ENCODE results near the gene TSPAN10. TPM values are rescaled to one million over a fixed set of nuclear protein-coding genes. Genes with fewer than 3 reads are reported as not detected.
"Not testable (repeated sequence)": the region's sequence is repeated elsewhere in the genome, so short reads cannot be mapped to it uniquely, and the experiment has no call there.

The TSPAN10 gene
- total RNA-seq, 1 donor from 2014 or later: 0.24 TPM

DNA sequence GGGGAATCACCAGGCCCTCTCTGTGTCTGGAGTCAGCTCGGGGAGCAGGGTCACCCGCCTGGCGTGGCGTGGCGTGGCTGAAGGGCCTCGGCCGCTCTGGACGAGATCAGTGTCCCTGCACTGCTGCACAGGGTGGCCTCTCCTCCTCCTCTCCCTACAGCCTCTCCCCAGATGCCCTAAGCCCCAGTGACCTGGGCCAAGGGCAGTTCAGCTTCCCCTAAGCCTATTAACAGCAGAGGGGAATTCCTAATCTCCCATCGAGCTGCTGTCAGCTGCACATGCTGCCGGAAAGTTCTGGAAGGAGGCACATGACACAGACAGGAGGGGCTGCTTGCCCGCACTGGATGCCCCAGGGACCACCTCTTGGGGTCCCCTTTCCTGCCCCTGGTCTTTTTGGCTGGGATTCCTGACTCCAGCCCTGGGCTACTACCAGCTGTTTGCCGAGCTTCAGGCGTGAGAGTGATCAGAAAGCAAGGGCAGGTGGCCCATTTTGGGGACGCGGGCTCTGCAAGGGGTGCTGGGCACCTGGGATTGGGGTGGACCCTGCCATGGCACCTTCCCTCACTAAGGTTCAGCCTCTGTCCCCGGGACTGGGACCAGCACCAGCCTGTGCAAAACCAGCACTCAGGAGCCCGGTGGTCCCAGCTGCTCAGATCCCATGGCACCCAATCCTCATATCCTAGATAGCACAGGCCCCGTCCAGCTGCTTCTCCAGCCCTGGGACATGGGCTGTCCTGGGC, 18.6 kb downstream of the TSPAN10 start:
- ATAC-seq (ENCODE audit: poor library complexity): no peak

DNA sequence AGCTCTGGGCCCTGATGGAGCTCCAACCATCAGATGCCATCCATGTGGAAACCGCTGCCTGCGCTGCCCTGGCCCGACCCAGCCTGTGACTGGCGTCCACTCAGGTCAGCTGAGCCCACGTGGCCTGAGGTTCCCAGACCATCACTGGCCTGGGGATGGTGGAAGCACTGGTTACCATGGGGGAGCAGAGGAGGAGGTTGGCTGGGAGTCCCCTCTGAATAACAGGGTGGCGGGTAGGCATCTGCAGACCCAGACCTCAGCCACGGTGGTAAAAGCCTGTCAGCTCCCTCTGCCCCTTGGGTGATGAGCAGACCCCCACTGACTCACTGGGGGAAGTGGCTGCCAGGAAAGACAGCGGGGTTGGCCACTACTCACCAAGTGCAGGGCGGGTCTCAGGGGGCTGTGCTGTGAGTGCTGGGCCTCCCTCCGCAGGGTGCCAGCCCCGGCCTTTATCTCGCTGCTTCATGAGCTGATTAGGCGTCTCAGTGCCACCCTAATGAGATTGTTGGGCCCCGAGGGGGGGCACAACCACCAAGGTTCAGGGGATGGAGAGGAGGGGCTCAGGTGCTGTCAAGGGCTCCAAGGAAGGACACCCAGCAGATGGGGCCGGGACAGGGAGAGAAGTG, 19.2 kb downstream of the TSPAN10 start, which contains the start of gene PDE6G:
PDE6G (minus strand) TSS at position 425 of the 626 bp plus-strand sequence. CDS start 3,237 bp downstream, outside the sequence.
- intact Hi-C loops (cut with DNase I): no loop called here
- ATAC-seq (ENCODE audit: poor library complexity) (no peak), DNase-seq (no peak)

More for the DNA sequence above, 18.6 kb downstream of the TSPAN10 start:
- no peak for DNase-seq
- intact Hi-C loops (cut with DNase I): no loop called here

DNA sequence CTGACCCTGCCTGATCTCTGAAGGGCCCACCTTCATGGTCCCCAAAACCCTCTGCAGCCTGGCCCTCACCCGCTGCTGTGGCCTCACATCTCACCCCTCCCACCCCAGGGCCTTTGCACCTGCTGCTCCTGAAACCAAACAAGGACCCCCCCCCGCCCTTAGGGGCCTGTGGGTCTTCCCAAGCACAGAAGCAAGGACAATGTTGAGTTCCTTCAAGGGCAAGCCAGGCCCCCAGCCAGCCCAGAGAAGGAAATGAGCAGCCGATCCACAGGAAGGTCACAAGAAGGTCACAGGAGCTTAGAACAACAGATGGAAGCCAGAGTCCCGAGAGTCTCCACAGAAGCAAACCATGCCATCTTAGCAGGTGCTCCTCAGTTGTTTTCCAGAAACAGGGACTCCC, 19.8 kb downstream of the TSPAN10 start:
- ATAC-seq (ENCODE audit: poor library complexity): no peak
- DNase-seq: no peak
- intact Hi-C loops (cut with DNase I): no loop called here

DNA sequence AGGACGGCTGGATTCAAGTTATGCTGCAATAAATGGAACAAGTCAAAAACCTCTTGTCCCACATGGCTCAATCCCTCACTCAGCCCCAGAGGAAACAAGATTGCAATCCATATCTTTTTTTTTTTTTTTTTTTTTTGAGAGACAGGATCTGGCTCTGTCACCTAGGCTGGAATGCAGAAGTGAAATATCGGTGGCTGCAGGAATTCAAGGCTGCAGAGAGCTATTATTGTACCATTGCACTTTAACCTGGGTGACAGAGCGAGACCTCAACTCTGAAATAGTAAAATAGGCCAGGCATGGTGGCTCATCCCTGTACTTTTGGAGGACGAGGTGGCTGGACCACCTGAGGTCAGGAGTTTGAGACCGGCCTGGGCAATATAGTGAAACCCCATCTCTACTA, 22.0 kb downstream of the TSPAN10 start:
- no peak for ATAC-seq (ENCODE audit: poor library complexity)
- intact Hi-C loops (cut with DNase I): no loop called here
- no peak for DNase-seq

DNA sequence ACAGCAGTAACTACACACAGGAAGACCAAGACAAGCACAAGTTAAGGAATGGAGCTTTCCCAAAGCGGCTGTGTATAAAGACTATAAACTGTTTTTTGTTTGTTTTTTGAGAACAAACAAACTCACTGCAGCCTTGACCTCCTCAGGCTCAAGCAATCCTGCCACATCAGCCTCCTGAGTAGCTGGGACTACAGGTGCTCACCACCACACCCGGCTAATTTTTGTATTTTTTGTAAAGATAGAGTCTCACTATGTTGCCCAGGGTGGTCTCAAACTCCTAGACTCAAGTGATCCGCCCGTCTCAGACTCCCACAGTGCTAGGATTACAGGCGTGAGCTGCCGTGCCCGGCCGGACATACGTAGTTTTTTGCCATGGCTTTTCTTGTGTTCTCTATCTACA, 23.4 kb downstream of the TSPAN10 start:
- intact Hi-C loops (cut with DNase I): no loop called here
- DNase-seq (no peak), ATAC-seq (ENCODE audit: poor library complexity) (no peak)

DNA sequence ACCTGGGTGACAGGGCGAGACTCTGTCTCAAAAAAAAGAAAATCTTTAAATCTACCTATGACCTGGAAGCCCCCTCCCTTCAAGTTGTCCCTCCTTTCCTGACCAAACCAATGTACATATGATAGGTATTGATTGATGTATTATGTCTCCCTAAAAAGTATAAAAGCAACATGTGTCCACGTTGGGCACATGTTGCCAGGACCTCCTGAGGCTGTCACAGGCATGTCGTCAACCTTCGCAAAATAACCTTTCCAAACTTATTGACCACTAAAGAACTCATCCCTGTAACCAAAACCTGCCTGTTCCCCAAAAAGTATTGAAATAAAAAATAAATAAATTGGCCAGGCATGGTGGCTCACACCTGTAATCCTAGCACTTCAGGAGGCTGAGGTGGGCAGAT, 25.0 kb downstream of the TSPAN10 start:
- intact Hi-C loops (cut with DNase I): no loop called here
- no peak for ATAC-seq (ENCODE audit: poor library complexity)
- no peak for DNase-seq

DNA sequence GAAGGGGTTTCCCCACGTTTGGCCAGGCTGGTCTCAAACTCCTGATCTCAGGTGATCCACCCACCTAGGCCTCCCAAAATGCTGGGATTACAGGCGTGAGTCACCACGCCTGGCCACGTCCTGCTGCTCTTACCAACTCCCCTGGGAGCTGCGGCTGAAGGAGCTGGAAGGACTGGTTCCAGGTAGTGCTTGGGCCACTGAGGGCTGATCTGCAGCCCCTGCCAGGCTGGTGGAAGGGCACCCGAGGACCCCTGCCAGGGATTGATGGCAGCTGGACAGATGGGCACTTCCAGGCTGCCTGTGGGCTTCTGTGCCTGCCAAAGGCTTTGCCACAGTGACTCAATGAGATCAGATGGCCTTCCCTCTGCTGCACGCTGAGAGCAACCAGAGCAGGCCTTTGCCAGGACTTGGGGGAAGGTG, 27.1 kb downstream of the TSPAN10 start:
- DNase-seq (no peak), ATAC-seq (ENCODE audit: poor library complexity) (no peak)
- intact Hi-C loops (cut with DNase I): no loop called here

DNA sequence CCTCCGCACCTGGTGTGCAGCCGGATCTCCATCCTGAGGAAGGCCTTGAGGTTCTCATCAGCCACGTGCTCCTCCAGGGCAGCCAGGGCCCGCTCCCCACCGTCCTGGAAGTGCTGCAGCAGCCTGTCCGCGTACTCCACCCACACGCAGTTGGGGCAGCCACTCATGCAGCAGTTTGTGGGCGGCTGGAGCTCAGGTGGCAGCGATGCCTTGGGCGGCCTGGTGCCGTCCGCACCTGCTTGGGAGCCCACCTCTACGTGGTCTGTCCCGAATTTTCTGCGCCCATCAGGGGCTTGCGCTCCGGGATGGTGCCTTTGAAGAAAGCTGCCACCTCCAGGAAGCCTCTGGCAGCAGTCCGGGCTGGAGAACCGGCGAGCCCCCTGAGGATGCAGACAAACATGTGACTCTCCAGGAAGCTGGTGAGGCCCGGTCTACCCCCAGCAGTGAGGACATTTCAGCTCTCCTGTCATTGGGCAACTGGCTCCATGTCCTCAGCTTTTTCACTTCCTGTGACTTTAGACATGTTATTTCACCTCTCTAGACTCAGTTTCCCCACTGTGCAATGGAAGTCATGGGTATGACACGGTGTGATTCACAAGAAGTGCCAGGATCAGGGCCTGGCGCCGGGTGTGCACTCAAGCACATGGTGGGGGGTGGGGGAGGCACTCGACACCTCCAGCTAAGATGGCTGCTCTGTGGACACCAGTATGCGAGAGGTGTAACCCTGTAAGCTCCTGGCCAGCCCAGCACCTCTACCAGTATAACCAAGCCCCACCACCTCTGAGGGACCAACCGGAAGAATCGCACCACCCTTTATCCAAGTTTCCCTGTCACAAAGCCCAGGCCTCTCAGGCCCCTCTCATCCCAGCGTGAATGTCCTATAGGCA, 28.5 kb downstream of the TSPAN10 start:
- ATAC-seq (ENCODE audit: poor library complexity) (peak; percentile 17), DNase-seq (no peak)
- intact Hi-C loops (cut with DNase I): no loop called here

DNA sequence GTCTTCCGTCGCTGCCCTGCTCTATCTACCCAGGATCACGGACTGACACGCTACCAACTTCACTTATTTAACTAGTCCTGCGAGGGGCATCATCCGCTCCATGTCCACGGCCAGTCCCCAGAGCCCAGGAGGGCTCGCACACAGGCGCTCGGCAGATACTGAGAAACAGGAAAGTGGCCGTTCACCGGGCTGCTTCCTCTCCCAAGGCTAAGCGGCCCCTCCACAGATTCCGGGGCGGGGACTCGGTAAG, 29.0 kb downstream of the TSPAN10 start:
- DNase-seq: no peak
- peak; percentile 25 for ATAC-seq (ENCODE audit: poor library complexity)
- intact Hi-C loops (cut with DNase I): no loop called here

DNA sequence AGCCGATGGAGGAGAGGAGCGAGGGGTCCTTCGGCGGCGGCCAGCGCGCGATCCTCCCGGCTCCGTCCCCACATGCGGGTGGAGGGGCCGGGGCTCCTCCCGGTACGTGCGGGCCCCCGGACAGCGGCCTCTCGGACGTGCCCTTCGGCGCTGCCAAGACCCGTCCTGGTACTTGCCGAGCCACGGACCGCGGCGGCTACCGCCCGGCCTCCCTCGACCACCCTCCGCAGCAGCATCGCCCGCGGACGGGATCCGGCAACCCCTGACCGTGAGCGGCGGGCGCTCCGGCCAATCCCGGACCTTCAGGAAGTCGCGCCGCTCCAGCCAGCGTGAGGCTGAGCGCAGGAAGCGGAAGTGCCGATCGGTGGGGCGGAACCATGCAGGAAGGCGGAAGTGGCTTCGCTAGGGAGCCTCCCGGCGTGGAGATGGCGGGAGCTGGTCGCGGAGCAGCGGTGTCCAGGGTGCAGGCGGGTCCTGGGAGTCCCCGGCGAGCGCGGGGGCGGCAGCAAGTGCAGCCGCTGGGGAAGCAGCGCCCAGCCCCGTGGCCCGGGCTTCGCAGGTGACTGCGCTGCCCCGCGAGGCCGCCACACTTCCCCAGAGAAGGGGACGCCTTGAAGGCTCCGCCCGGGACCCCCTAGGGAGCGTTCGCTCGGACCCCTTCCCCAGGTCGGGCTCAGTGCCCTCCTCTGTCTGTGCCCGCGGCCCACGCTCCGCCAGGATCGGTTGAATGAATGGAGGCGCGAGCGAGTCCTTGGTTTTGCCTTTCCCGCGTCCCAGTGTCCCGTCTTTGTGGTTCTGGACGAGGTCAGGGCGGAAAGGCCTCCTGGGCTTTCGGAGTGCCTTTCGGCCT, 29.6 kb downstream of the TSPAN10 start, which contains the start of the genes CCDC137 and OXLD1:
CCDC137 (plus strand) TSS at position 396 of the 850 bp plus-strand sequence; CDS start at position 426, 30 bp downstream.
OXLD1 (minus strand) TSS at position 264 of the 850 bp plus-strand sequence; CDS start at position 236, 28 bp downstream.
- peak; percentile 99 for DNase-seq
- intact Hi-C loops (cut with DNase I): no loop called here

DNA sequence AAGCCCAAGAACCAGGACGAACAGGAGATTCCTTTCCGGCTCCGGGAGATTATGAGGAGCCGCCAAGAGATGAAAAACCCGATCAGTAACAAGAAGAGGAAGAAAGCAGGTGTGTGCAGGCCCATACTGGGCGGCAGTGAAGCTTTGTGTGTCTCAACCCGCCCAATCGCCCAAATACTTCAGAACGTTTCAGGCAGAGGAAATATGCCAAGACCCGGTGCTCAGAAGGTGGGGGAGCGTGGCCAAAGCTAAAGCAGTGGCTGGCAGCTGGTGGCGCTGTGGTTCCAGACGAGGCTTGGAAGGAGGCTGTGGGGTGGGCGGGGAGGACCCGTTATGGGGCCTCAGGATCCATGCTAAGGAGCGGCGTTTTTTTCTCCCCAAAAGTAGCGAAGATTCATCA, 30.8 kb downstream of the TSPAN10 start:
- intact Hi-C loops (cut with DNase I): no loop called here
- no peak for ATAC-seq (ENCODE audit: poor library complexity)
- no peak for DNase-seq

More for the DNA sequence above, 29.6 kb downstream of the TSPAN10 start, which contains the start of the genes CCDC137 and OXLD1:
- ATAC-seq (ENCODE audit: poor library complexity): peak; percentile 99

DNA sequence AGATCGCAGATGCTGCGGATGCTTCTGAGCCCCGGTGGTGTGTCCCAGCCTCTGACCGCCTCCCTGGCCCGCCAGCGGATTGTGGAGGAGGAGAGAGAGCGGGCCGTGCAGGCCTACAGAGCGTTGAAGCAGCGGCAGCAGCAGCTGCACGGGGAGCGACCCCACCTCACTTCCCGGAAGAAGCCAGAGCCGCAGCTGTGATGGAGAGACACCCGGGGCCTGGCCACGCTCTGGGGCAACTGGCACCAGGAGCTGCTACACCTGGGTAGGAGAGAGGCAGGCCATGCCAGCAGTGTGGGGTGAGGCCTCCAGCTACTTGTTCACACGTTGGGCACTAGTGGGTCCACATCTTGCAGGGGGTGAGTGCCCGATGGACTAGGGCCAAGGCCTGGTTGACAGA, 35.5 kb downstream of the TSPAN10 start:
- ATAC-seq (ENCODE audit: poor library complexity) (no peak), DNase-seq (peak; percentile 33)
- intact Hi-C loops (cut with DNase I): no loop called here

DNA sequence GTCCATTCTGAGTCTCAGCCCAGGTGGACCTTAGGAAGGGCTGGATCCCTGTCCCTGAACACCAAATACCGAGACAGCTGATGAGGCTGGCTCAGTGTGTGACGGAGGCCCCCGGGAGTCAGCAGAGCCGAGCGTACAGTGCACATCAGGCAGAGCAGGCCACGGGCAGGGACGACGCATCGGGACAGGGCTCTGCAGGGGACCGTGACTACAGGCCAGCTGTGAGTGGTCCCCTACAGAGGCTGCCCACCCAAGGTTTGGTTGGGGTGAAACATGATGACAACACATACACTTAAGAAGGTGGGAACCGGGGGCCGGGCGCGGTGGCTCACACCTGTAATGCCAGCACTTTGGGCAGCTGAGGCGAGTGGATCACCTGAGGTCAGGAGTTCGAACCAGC, 36.0 kb downstream of the TSPAN10 start:
- intact Hi-C loops (cut with DNase I): no loop called here
- ATAC-seq (ENCODE audit: poor library complexity) (no peak), DNase-seq (peak; percentile 37)

DNA sequence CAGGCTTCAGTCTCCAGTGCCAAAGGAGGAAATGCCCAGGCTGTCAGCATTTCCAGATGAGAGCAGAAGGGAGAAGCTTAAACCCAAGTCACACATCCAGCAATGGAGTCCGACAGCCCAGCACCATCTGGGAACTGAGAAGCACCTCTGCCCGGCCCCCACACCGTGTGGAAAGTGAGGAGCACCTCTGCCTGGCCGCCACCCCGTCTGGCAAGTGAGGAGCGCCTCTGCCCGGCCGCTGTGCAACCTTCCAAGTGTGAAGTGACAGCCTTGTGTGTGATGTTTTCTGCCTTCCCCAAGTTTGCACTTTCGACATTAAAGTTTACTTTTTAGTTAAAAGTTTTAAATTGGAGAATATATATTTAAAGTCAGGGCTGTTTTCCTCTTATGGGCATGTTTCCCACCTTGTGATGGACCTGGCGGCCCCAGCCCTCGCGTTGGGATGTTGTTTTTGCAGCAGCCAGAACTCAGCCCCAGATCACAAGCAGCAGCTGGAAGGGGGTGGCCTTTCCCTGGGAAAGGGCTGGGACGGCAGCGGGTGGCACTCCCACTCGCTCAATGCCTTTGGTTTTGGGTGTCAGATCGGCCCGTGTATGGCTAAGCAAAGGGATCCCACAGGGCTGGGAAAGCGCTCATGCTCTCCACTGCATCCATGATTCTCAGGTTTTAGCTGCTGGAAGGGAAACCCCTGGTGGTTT, 36.7 kb downstream of the TSPAN10 start:
- ATAC-seq (ENCODE audit: poor library complexity) (no peak), DNase-seq (peak; percentile 35)
- intact Hi-C loops (cut with DNase I): no loop called here

DNA sequence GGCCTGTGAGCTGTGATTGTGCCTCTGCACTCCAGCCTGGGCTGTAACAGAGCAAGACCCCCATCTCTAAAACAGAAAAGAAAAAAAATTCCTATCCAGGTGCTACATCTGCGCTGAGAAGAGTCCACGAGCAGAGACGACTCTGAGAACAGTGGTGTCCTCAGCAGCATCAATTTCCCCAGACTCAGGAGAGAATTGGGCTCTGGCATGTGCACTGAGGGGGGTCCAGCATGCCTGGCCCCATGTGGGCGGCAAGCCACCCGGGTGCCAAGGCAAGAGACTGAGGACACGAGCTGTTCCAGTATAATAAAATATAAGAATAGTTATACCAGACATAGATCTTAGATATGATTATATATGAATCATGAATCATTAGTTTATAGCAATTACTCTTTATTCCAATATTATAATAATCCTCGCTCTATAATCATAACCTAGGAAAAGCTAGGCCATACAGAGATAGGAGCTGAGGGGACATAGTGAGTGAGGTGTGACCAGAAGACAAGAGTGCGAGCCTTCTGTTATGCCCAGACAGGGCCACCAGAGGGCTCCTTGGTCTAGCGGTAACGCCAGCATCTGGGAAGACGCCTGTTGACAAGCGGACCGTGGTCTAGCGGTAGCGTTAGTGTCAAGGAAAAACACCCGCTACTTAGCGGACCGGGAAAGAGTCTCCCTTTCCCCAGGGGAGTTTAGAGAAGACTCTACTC, 38.7 kb downstream of the TSPAN10 start:
- intact Hi-C loops (cut with DNase I); ATAC-seq (ENCODE audit: poor library complexity): not testable (repeated sequence)
- peak; percentile 47 for DNase-seq

DNA sequence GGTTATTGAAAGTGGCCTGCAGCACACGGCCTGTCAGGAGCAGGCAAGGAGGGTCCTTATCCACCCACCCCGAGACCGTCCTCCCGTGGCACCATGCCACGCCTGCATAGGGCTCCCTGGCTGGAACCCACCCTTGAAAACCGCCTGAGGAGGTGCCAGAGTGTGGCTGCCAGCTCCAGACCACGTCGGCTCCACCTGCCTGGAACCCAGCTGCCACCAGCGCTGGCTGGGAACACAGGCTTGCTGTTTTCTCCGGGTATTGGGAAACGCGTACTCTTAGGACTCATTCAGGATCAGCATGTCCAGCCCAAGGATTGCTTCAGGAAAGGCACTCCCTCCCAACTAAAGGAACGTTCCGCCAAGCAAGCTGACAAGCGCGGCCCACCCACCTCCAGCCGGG, 39.9 kb downstream of the TSPAN10 start:
- peak; percentile 28 for DNase-seq
- ATAC-seq (ENCODE audit: poor library complexity): no peak
- intact Hi-C loops (cut with DNase I): no loop called here

DNA sequence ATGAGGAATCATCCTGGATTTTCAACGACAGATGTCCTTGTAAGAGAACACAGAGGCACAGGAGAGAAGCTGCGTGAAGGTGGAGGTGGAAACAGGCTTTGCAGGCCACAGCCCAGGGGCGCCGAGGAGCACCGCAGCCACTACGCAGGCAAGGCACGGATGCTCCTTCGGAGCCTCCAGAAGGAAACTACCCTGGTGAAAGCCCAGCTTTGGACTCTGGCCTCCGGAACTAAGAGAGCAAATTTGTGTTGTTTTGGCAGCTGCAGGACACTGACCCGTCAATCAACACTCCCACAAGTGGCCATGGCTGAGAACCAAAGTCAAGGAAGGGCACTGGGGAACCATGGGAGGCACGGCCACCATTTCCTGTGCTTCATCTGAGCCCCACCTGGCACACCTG, 43.2 kb downstream of the TSPAN10 start:
- intact Hi-C loops (cut with DNase I): no loop called here
- ATAC-seq (ENCODE audit: poor library complexity) (no peak), DNase-seq (no peak)
